Stimulated activated CD8-positive, alpha-beta memory T cell treated with anti-CD3 and anti-CD28 coated beads, Interleukin-12 subunit alpha, Interleukin-12 subunit beta, amount 100 ng/mL, for 24 hours (primary cell): ENCODE measurements around the gene GRB10.
"Not testable (repeated sequence)": the region's sequence is repeated elsewhere in the genome, so short reads cannot be mapped to it uniquely, and the experiment has no call there.

Source experiments
- DNase-seq: peaks from one replicate; pipeline ENCODE4 v3.0.0-alpha.2; 2020; ENCODE audit errors: extremely low read depth

GRB10 gene

DNA sequence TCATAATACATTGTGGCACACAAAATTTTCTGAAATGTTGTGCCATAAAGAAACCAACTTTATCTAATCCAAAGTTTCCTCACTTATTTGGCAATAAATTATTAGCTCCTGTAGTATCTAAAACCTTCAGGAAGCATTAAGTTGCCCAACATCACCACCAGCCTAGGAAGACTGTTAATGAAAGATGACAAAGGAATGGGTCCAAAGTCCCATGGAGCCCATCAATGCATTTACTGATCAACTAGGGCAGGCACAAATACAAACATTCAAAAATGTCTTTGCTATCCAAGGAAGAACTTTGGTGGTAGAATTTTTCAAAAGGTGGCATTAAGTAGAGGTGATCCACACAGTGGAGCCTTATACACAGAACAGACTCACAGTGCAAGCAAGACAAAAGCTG lies 4.5 kb downstream of the GRB10 start:
- DNase-seq = no peak

DNA sequence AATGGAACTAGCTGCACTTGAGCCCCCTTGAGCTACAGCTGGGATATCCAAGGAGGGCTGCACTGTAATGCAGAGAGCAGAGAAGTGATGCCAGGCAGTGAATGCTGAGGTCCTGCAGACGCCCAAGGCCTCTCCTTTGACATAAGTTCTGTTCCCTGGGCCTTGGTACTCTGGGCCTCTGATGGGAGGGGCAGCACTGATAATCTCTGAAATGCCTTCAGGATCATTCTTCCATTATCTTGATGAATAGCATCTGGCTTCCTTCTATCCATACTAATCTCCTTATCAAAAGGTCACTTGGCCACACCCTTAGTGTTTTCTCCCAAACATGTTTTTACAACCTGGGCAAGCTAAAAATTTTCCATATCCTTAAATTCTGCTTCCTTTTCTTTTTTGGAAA lies 6.9 kb downstream of the GRB10 start:
- DNase-seq = no peak

DNA sequence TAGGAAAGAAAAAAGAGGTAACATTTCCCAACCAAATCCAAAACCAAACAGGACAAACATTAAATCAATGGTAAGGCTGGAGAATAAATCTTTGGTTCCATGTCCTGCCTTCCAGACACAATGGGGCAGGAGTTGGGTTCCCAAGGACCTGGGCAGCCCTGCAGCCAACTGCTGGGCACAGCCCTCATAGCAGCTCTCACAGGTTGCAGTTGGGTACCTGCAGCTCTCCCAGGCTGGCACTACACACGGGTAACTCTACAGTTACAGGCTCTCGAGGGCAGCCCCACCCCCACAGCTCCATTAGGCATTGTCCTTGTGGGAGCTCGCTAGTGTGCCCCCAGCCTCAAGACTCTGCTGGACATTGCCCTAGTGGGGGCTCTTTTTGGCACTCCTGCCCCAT lies 7.5 kb downstream of the GRB10 start:
- DNase-seq = no peak

DNA sequence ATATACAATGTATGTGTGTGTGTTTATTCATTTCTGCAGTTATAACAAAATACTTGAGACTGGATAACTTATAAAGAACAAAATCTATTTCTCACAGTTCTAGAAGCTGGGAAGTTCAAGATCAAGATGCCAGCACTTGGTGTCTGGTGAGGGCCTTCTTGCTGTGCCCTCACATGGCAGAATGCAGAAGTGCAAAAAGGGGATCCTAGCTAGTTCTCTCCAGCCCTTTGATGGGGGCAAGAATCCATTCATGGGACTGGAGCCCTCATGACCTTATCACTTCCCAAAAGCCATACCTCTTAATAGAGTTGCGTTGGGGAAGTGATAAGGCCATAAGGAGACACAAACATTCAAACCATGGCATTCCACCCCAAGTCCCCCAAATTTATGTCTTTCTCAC lies 8.4 kb downstream of the GRB10 start:
- no peak for DNase-seq

DNA sequence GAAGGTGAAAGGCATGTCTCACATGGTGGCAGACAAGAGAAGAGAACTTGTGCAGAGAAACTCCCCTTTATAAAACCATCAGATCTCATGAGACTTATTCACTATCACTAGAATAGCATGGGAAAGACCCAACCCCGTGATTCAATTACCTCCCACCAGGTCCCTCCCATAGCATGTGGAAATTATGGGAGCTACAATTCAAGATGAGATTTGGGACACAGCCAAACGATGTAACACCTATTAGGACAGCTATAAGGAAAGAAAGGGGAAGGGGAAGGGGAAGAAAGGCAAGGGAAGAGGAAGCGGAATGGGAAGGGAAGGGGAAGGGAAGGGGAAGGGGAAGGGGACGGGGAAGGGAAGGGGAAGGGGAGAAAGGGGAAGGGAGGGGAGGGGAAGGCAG lies 9.6 kb downstream of the GRB10 start:
- not testable (repeated sequence) for DNase-seq

DNA sequence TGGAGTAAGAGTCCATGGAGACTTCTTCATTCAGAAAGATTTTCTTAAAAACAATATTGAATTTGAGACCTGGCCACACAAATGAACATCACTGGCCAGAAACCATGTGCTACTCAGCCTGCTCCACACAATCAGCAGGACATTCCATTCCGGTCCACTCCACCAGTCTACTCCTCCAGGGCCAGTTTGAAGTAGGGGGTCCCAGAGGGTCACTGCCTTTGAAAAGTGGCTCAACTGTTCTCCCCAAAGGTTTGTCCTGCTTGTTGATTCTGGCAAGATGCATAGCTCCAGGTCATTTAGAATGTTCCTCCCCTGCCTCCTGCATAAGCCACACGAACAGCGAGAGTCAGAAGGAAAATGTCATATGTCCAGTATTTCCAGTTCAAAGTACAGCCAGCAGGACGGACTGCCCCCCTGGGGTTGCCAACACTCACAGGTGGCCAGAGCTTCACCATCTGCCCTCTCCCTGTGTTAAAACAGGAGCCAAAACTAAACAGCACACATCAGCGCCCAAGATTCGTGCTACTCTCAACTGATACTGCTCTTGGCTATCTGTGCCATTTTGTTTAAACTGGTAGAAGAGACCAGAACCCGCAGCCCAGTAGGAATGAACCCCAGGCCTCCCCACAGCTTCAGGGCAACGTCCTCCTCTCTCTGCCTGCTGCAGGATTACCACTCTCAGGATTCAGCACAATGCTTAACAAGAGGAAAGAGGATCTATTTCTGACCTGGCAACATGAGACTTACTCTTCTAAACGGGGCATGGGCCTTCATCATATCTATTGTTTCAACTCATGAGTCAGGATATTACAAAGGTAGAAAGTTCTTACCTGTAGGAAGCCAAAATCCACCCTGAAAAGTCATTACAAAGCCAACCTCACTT lies 11.3 kb downstream of the GRB10 start:
- no peak for DNase-seq

DNA sequence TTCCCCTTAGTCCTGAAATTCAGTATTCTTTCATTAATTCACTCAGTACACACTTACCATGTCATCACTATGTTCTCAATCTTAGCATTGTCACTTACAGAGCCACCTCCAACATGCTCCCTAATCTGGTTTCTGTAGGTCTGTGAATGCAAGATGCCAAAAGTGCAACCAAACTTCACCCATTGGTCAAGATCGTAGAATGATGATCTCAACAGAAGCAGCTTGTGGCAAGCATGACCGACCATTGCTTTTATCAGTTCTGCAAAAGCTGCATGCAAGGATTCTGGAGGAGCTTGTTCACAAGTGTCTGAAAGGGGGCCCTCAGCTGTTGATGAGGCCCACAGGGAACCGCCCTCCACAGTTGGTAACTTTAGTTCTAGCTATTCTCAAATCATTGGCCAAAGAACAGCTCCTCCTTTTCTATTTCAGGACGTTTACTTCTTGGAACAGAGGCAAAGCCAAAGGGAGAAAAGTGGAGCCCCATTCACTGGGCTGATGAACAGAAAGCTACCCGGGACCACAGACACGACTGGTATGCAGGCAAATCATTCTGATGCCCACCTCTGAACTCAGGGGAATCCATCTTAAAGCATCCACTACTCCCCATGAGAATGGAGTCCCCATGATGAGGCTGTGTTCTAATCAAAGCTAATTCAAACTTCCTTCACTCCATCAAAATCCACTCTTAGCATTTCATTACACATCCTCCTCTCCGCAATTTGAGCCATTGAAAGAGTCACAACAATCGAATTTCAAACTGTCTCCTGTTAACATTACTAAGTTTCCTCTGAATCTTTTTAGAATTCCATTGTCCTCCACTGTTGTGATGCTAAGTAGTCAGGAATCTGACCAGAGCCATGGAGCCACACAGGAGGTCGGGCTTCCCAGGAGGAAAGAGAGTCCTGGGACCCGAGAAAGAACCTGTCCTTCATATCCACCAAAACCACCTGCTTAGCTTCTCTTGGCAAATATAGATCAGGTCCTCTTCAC lies 13.9 kb downstream of the GRB10 start:
- DNase-seq = no peak

DNA sequence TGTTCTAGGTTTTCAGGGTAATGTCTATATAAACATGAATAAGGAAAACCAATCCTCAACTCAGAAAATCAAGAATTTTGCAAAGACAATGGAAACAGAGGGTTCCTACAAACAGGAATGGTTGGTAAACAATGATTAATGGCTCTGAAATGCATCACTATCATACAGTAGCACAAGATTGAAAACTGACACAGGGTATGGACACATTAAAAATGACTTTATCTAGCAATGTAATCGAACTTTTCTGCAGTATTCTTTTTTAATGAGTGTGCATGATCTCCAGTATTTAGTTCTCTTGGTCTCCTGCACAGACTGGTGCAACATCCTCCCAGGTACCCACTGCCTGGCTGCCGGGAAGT lies 15.9 kb downstream of the GRB10 start:
- no peak for DNase-seq

DNA sequence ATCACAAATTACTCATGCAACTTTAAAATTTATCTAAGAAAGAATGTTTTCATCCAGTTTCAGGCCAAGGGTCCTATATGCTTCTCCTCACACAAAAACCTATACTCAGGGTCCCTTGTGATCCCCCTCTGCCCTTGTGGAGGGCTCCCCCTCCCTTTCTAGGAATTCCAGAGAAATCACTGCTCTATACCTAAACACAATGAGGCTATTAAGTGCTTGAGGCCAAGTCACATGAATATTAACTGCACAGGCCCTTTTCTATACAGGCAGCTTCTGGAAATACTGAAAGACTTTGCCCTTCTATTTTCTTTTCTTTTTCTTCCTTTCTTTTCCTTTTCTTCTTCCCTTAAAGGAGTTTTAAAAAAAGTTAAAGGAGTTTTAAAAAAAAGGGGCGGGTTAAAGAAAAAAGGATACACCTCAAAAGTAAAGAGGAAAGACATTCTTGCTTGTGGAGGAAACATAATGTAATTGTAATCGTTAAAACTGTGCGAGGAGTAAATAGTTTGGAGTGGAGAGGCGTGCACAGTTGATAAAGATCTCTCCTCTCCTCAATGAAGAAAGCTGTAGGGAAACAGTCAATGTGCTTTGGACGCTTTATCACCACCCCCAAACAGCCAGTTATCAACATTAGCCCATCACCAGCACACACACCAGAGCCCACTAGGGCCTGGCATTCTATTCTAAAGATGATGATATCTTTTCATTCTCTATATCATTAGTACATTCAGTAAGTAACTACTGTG lies 16.4 kb downstream of the GRB10 start:
- DNase-seq = no peak

DNA sequence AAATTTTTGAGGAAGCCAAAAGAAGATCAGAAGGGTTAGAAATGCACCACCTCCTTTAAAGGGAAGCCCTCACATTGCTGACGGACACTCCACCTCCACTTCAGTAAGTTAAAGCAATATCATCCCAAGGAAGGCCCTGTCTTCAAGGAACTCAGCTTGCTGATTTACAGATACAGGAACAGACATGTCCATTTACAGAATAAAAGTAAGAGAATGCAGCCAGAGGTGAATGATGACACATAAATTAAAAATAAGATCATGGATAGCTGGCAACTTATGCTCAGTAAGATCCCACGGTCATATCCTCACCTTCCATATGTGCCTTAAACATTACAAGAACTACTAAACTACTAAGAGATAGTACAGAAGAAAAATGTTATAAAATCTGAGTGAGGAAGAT lies 20.4 kb downstream of the GRB10 start:
- no peak for DNase-seq

DNA sequence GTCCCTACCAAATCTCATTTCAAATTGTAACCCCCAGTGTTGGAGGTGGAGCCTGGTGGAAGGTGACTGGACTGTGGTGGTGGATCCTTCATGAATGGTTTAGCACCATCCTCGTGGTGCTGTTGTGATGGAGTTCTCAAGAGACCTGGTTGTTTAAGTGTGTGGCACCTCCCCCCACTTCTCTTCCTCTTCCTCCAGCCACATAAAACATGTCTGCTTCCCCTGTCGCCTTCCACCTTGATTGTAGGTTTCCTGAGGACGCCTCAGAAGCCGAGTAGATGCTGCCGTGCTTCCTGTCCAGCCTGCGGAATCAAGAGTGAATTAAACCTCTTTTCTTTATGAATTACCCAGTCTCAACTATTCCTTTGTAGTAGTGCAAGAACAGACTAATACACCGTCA lies 21.0 kb downstream of the GRB10 start:
- no peak for DNase-seq

DNA sequence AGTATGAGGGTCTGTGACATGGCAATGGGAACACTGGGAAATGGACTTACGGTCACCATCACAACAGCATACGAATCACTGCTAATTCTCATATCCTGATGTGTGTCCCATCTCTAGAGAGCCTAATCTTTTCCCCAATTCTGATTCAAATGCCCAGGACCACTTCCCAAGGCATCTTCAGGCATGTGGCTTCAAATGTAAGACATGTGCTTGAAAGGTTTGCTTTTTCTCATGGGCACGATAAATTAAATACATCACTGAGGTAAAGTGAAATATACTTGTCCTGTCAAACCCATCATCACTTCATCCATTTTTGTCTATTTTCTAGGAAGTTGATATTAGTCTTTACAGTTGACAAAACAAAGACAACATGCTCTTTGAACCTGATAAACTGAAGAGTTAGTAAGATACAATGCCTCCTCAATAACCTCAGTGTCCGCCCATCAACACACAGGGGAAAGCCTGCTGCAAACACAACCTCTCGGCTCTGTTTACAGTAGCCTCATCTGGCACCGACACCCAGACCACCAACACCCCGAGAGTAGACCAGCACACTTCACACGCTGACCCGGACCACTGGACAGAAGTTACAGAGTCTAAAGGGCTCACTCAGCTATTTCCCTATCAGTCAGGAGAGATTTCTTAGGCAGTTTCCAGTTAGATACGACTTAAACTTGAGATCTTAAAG lies 24.8 kb downstream of the GRB10 start:
- DNase-seq = no peak

DNA sequence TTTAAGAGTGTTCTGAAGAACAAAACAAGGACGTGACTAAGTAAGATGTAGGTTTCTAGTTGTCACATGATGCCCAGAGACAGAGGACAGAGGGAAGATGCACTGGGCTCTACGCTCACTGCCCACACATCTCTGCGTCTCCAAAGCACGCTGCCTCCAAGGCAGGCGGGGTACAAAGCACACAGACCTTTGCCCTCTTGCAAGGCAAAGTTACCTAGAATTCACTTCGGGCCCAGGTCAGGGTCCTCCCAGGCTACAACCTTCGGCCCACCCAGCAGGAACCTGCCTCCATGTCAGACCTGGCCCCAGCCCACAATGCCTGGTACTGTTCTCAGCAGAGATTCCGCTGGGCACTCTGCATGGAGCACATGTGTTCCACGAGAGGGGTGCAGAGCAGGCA lies 26.5 kb downstream of the GRB10 start:
- DNase-seq = no peak

DNA sequence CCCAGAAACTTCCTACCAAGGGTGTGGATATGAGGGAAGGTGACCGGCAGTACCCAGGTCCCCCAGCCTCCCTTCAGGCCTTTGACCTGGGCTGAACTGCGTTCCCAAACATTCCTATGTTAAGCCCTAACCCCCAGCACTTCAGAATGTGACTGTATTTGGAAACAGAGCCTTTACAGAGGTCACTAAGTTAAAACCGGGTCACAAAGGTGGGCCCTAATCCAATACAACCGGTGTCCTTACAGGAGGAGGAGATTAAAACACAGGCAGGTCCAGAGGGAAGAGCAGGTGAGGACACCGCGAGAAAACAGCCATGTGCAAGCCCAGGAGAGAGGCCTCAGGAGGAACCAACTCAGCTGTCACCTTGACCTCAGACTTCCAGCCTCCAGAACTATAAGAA lies 28.0 kb downstream of the GRB10 start:
- DNase-seq = no peak

DNA sequence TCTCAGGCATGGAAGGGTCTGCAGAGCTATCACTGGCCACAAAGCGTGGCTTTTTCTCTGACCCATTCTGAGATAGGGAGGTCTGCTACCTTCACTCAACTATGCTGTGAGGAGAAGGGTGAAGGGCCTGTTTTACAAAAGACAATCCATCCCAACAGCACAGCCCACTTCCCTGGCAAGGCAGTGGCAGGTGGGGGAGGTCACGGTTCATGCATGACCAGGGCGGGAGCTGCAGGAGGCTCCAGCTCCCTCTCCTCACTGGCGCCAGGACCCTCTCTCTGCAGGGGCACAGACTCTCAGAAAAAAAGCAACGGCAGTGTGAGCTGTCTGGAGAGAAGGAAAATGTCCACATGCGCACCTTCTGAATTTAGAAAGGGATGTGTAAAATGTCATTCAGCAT lies 28.5 kb downstream of the GRB10 start:
- no peak for DNase-seq

DNA sequence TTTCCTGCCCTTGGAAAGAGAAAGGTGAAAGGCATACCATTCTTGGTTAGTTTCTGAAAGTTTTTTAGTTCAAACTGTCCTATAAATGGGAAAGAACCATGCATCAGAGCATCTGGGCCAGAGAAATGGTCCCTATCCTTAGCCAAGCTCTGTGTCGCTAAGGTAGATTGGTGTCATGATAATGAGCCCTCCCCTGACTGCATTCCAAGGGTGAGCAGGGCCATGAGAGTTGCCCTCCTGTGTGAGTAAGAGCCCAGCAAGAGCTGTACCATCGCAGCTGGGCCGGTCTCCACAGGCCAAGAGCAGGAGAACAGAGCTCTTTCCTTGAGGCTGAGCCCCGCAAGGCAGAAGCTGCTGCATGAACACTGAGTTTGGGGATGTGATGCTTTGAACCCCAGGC lies 30.3 kb downstream of the GRB10 start:
- no peak for DNase-seq

DNA sequence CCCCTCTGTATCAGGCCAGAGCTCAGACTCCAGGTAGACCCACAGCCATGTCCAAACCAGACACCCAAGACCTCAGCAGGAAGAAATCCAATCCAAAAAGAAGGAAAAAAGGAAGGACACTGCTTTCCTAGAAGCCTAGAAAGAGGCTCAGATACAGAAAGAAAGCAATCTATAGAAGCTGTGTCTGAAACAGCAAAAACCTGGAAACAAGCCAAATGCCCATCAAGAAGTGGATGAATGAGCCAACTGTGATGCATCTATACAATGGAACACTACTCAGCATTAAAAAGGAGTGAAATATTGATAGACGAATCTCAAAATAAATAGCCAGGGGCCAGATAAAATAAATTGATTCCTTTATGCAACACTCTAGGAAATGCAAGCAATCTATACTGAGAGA lies 31.6 kb downstream of the GRB10 start:
- no peak for DNase-seq

DNA sequence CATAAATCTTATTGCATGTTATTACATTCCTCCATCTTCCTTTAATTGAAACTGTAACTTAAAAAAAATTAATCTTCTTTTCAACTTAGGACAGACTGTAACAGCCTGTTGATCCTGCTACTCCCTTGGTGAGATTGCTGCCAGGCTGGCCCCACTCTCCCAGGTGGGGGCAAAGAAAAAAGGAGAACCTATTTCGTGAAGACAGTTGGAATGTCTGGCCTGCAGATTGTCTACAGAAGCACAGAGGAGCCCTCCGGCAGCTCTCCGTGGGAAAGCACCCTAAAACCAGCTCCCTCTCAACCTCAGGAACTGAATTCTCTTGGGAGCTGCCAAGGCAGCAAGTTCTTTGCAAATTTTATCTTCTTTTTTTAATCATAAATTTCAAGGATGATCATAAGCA lies 32.8 kb downstream of the GRB10 start:
- DNase-seq = no peak

DNA sequence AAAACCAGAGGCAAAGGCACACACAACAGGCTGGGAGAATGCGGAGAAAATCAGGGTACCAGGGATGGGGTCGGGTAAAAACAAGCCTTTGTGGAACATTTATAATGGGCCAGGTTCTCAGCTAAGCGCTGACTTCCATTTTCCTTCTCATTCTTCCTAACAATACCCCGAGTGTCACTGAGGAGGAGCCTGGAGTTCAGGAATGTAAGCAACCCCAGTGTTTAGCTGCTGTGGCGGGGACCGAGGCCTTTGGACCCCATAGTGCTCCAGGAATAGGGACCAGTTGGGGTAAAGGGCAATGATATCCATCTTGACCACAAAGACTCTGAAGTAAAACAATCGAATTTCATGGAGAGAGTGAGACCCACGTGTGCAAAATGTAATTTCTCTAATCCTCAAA lies 34.2 kb downstream of the GRB10 start:
- no peak for DNase-seq

DNA sequence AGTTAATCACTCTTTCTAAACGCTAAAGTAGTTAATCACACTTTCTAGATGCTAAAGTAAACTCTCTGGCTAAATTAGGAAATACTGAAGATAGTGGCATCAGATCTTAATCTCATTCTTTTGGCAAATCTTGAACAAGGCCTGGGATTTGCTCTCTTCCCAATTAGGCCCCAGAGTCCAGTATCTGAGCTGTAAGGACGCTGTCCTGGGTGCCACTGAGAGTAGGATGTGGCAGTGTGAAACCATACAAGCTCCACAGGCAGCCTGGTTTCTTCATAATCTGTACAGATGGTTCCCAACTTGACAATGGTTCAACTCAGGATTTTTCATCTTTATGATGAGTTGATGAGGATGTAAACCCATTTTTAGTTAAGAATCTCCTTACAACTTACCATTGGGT lies 36.9 kb downstream of the GRB10 start:
- no peak for DNase-seq

DNA sequence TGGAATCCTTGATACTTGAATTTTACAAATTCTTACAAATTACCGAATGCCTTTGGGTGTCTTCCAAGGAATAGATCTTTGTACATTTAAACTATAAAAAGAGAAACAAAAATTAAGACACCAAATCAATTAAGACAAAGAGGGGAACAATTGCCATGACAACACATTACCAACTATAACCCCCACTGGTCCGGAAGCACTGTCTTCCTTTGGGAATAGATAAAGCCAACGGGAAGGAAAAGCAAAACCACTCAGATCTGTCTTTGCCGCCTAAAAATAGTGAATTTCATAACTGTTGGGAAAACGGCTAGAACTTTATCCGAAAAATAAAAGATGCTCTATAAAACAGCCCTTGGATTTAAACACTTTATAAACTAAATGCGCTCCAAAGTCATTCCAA lies 37.4 kb downstream of the GRB10 start:
- no peak for DNase-seq

DNA sequence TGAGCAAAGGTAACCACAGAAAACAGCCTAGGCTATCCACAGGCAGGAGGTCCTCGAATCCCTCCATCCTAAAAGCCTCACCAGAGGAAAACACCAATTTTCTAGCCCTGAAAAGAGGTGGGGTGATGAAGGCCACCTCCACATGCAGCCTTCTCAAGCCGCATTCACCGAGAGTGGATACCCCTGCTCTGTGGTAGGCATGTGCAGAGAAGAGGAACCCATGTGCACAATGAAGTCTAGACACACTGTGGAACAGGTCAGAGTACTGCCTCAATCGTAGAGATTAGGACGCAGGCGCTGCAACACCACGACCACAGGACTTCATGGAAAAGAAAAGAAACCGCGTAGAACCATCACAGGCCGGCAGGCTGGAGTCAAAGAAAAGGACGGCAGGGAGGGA lies 38.8 kb downstream of the GRB10 start:
- no peak for DNase-seq
